Neuronal stem cell (in vitro differentiated cells): ENCODE measurements around the gene TOR1AIP1.

Source experiments
- DNase-seq: peaks from one replicate; pipeline ENCODE4 v3.0.0-alpha.2; 2013; ENCODE audit warnings: low spot score
- H2AFZ ChIP-seq: one replicate; pipeline ENCODE4 v1.6.1; 2013; ENCODE audit warnings: mild to moderate bottlenecking, low read length, inconsistent platforms
- H2AK5ac ChIP-seq: 2 replicates; pipeline ENCODE4 v1.6.1; 2013; ENCODE audit warnings: low read depth, mild to moderate bottlenecking, inconsistent platforms, low read length, moderate library complexity, mixed read lengths
- H2BK120ac ChIP-seq: 2 replicates; pipeline ENCODE4 v1.6.1; 2013; ENCODE audit warnings: low read depth, mild to moderate bottlenecking, inconsistent platforms, low read length, moderate library complexity, mixed read lengths
- H2BK12ac ChIP-seq: one replicate; pipeline ENCODE4 v1.6.1; 2013; ENCODE audit warnings: low read length, inconsistent platforms
- H2BK15ac ChIP-seq: 2 replicates; pipeline ENCODE4 v1.6.1; 2013; ENCODE audit warnings: mild to moderate bottlenecking, low read length, inconsistent platforms, mixed read lengths
- H2BK5ac ChIP-seq: one replicate; pipeline ENCODE4 v1.6.1; 2013; ENCODE audit warnings: inconsistent platforms, mild to moderate bottlenecking, low read length, moderate library complexity
- H3K14ac ChIP-seq: one replicate; pipeline ENCODE4 v1.6.1; 2013; ENCODE audit warnings: low read length, inconsistent platforms
- H3K18ac ChIP-seq: 2 replicates; pipeline ENCODE4 v1.6.1; 2013; ENCODE audit warnings: low read length, inconsistent platforms
- H3K23ac ChIP-seq: 2 replicates; pipeline ENCODE4 v1.6.1; 2013; ENCODE audit warnings: low read depth, mild to moderate bottlenecking, mixed read lengths, low read length, inconsistent platforms; ENCODE audit not compliant: poor library complexity
- H3K27ac ChIP-seq: replicated peaks from 3 replicates; pipeline ENCODE4 v1.5.1; 2013; ENCODE audit warnings: low read length, inconsistent platforms
- H3K27me3 ChIP-seq, 3 experiments: 2 replicates each; pipeline ENCODE4 v1.6.1; 2013; ENCODE audit warnings: low read length in 3 of 3, mild to moderate bottlenecking in 2 of 3, inconsistent platforms in 1 of 3, low read depth in 1 of 3, mixed read lengths in 1 of 3, moderate library complexity in 1 of 3; ENCODE audit not compliant: control insufficient read depth in 3 of 3, insufficient read depth in 3 of 3
- H3K36me3 ChIP-seq, 2 donors: replicated peaks in 1 of 2; 2 replicates each; pipeline ENCODE4 v1.6.1; 2013; ENCODE audit warnings: low read length in 2 of 2; ENCODE audit not compliant: control insufficient read depth in 2 of 2, insufficient read depth in 2 of 2
- H3K4ac ChIP-seq: 2 replicates; pipeline ENCODE4 v1.6.1; 2013; ENCODE audit warnings: inconsistent platforms, mild to moderate bottlenecking, low read length, moderate library complexity
- H3K4me1 ChIP-seq, 2 donors: 1 replicate in 1 of 2; 2 replicates in 1 of 2; pipeline ENCODE4 v1.6.1; 2013; ENCODE audit warnings: low read length in 2 of 2, low read depth in 1 of 2; ENCODE audit not compliant: control insufficient read depth in 2 of 2, insufficient read depth in 1 of 2
- H3K4me2 ChIP-seq: one replicate; pipeline ENCODE4 v1.6.1; 2013; ENCODE audit warnings: mild to moderate bottlenecking, low read length, inconsistent platforms; ENCODE audit not compliant: insufficient read depth, poor library complexity, severe bottlenecking
- H3K4me3 ChIP-seq, 2 donors: 2 replicates each; pipeline ENCODE4 v1.5.1; 2013; ENCODE audit warnings: low read length in 2 of 2, mild to moderate bottlenecking in 2 of 2, inconsistent platforms in 1 of 2, moderate library complexity in 1 of 2
- H3K79me1 ChIP-seq: one replicate; pipeline ENCODE4 v1.6.1; 2013; ENCODE audit warnings: low read depth, mild to moderate bottlenecking, inconsistent platforms, low read length, moderate library complexity
- H3K9ac ChIP-seq: one replicate; pipeline ENCODE4 v1.6.1; 2013; ENCODE audit warnings: mild to moderate bottlenecking, low read depth, low read length, inconsistent platforms; ENCODE audit not compliant: poor library complexity
- H3K9me3 ChIP-seq, 2 donors: replicated peaks in 1 of 2; 2 replicates each; pipeline versions ENCODE3 to v1.6.1; 2013; ENCODE audit warnings: low read length in 2 of 2, mild to moderate bottlenecking in 2 of 2, inconsistent platforms in 1 of 2, low read depth in 1 of 2, mixed read lengths in 1 of 2, moderate library complexity in 1 of 2; ENCODE audit not compliant: control insufficient read depth in 2 of 2, insufficient read depth in 1 of 2
- H4K8ac ChIP-seq: one replicate; pipeline ENCODE4 v1.6.1; 2013; ENCODE audit warnings: low read depth, mild to moderate bottlenecking, inconsistent platforms, low read length, moderate library complexity
- H4K91ac ChIP-seq: one replicate; pipeline ENCODE4 v1.6.1; 2013; ENCODE audit warnings: low read length, low read depth, mild to moderate bottlenecking, inconsistent platforms; ENCODE audit not compliant: poor library complexity
- WGBS, 2 donors: extraction: QIAGEN DNeasy Blood & Tissue Kit; methylation state at CpG; one replicate each; pipeline ENCODE4 v1.1.7; 2013; ENCODE audit warnings: missing lambda C conversion rate in 2 of 2, mixed read lengths in 1 of 2; ENCODE audit not compliant: insufficient read length in 2 of 2, insufficient replicate concordance in 1 of 2; ENCODE audit errors: extremely low coverage in 2 of 2; 5-methylcytosine and 5-hydroxymethylcytosine counted together

Gene TOR1AIP1

DNA sequence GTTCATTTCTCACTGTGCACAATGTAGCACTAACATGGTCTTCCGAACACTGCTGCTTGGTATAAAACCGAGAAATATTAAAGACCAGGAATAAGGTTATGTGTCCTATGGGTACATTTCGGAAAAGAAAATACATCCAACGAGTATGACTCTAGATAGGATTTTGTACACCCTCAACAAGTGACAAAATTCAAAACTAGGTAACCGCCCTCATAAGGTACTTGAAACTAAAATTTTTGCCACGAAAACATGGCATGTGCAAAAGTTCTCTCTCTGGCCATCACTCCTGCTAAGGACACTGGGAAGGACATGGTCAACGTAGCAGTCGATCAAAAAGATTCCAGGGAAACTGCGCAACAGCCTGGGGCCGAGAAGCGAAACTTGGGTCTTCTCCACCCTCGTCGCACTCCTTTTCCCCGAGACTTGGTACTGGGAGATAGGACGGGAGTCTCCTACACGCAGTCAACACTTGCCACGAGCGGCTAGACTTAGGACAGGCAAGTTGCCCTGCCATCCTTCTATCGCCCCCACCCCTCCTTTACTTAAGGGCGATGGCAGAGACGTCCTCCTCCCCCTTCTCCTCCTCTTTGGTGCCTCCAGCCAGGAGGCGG is 338 bp upstream of the TOR1AIP1 start:
- Histone ChIP-seq H3K23ac (peak overlapping the region; percentile 99), H3K27me3 (no peaks in the 10 kb centered on the region), H3K9me3 (no peaks in the 10 kb centered on the region), H3K18ac (peak overlapping the region; percentile 100), H3K36me3 (peaks cover 0 to 23% of the 10 kb centered on the region in 2 donors), H2AFZ (peak overlapping the region; percentile 86), H3K4me3 (peak overlapping the region; percentile 54 to 94), H2BK5ac (peak overlapping the region; percentile 95), H3K4me2 (peak overlapping the region; percentile 80), H4K8ac (peak overlapping the region; percentile 53), H3K9ac (peak overlapping the region; percentile 100), H3K14ac (peak overlapping the region; percentile 56), H3K27ac (peak overlapping the region; percentile 99), H2BK12ac (peak overlapping the region; percentile 22), H4K91ac (no peak overlapping the region), H3K4ac (no peak overlapping the region), H3K79me1 (no peaks in the 10 kb centered on the region), H2BK15ac (peak overlapping the region; percentile 32), H2AK5ac (peak overlapping the region; percentile 5), H2BK120ac (peak overlapping the region; percentile 81), H3K4me1 (peaks cover 3 to 7% of the 10 kb centered on the region in 2 donors)
- no peak for DNase-seq
- WGBS, 2 donors, result no CpG with 5 or more reads among the region's 22 CpGs

DNA sequence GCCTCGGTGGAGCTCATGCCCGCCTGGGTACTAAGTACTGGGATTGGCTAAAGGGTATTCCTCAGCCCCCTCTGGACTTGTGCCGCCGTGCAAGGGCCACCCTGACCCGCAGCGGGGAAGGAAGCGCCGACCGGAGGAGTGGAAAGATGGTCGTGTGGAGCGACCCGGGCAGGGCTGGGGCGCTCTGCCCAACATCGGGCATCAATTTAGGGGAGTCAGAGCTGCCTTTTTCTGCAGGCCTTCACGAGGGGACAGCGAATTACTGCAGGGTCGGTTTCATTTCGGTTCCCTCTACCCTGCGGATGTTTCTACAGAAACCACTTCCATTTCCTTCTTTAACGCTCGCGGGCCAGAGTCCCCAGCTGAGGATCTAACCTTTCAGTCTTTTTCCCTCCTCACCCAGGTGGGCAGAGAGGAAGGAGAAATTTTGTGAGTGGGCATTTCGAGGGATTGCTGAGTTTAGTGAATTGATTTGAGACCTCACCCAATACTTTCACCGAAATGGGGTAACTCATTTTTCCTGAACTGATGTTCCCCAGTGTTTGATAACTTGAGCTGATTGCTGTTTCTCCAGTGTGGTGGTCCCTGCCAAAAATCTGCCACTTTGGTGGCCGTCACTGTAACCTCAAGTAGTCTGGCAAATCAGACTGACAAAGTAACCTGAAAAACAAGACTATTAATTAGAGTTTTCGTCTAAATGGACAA is 1.1 kb downstream of the TOR1AIP1 start:
- peaks cover 0 to 7% of the 10 kb centered on the region in 2 donors for H3K4me1 ChIP-seq
- DNase-seq, result no peak
- no peak overlapping the region for H2AK5ac ChIP-seq
- peak overlapping the region; percentile 55 for H3K4me2 ChIP-seq
- peak overlapping the region; percentile 99 for H3K23ac ChIP-seq
- H2BK15ac ChIP-seq, result no peak overlapping the region
- peak overlapping the region; percentile 54 to 92 for H3K4me3 ChIP-seq
- H3K9me3 ChIP-seq, result no peaks in the 10 kb centered on the region
- H3K79me1 ChIP-seq, result no peaks in the 10 kb centered on the region
- H3K27me3 ChIP-seq, result no peaks in the 10 kb centered on the region
- H2BK12ac ChIP-seq, result no peak overlapping the region
- peak overlapping the region; percentile 86 for H2AFZ ChIP-seq
- H3K14ac ChIP-seq, result peak overlapping the region; percentile 57
- H3K27ac ChIP-seq, result peak overlapping the region; percentile 99
- WGBS, 2 donors, result no CpG with 5 or more reads among the region's 26 CpGs
- no peak overlapping the region for H4K91ac ChIP-seq
- H2BK120ac ChIP-seq, result no peak overlapping the region
- peak overlapping the region; percentile 69 for H2BK5ac ChIP-seq
- no peak overlapping the region for H3K4ac ChIP-seq
- H3K18ac ChIP-seq, result peak overlapping the region; percentile 98
- no peak overlapping the region for H4K8ac ChIP-seq
- peak overlapping the region; percentile 93 for H3K9ac ChIP-seq
- peaks cover 0 to 24% of the 10 kb centered on the region in 2 donors for H3K36me3 ChIP-seq

DNA sequence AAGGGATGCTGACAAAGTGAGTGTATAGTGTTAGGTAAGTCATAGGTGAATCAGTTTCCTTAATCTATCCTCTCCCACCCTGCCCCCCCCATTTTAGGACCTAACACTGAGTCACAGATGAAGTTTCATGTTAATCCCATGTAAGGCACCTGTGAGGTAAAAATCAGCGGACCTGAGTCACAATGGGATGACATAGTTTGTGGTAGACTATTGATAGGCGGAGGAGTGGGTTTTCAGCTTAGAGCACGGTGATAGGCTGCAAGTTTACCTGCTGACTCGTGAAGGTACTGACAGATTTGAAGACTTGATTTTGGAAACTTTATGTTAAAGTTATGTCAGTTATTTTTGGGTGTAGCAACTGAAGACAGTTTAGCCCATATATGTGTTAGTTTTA is 1.7 kb downstream of the TOR1AIP1 start:
- no peak overlapping the region for H3K14ac ChIP-seq
- H2BK15ac ChIP-seq, result no peak overlapping the region
- H3K4me3 ChIP-seq, result peak overlapping the region; percentile 54 to 92
- peak overlapping the region; percentile 99 for H3K27ac ChIP-seq
- no peak overlapping the region for H3K9ac ChIP-seq
- no peaks in the 10 kb centered on the region for H3K9me3 ChIP-seq
- no peak overlapping the region for H2BK5ac ChIP-seq
- no peak overlapping the region for H2BK12ac ChIP-seq
- WGBS, 2 donors, result no CpG with 5 or more reads among the region's 4 CpGs
- H3K36me3 ChIP-seq, result peaks cover 0 to 26% of the 10 kb centered on the region in 2 donors
- no peak for DNase-seq
- peaks cover 0 to 7% of the 10 kb centered on the region in 2 donors for H3K4me1 ChIP-seq
- H3K23ac ChIP-seq, result no peak overlapping the region
- H2AK5ac ChIP-seq, result no peak overlapping the region
- H3K4me2 ChIP-seq, result peak overlapping the region; percentile 55
- no peak overlapping the region for H2BK120ac ChIP-seq
- H3K18ac ChIP-seq, result no peak overlapping the region
- H4K91ac ChIP-seq, result no peak overlapping the region
- no peak overlapping the region for H3K4ac ChIP-seq
- no peaks in the 10 kb centered on the region for H3K79me1 ChIP-seq
- H2AFZ ChIP-seq, result peak overlapping the region; percentile 86
- H3K27me3 ChIP-seq, result no peaks in the 10 kb centered on the region
- no peak overlapping the region for H4K8ac ChIP-seq

DNA sequence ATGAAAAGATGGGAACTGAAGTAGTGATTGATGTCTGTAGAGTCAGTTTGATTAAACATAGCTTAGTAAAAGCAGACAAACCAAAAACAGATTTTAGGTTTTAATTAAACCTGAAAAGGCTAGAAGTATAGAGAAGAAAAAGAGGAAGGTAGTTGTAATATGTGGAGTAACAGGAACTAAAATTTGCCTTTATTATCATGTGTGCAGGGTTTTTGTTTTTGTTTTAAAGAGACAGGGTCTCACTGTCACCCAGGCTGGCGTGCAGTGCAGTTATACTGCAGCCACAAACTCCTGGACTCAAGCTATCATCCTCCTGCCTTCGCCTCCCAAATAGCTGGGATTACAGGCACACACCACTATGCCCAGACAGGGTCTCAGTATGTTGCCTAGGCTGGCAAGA is 6.0 kb downstream of the TOR1AIP1 start:
- no peak overlapping the region for H2BK5ac ChIP-seq
- H4K91ac ChIP-seq, result no peak overlapping the region
- H2BK120ac ChIP-seq, result no peak overlapping the region
- no peak overlapping the region for H3K23ac ChIP-seq
- H2BK12ac ChIP-seq, result no peak overlapping the region
- H3K4me1 ChIP-seq, result peaks cover 0 to 7% of the 10 kb centered on the region in 2 donors
- H3K4me2 ChIP-seq, result no peak overlapping the region
- H3K14ac ChIP-seq, result no peak overlapping the region
- H3K27me3 ChIP-seq, result no peaks in the 10 kb centered on the region
- H3K27ac ChIP-seq, result no peak overlapping the region
- H2AK5ac ChIP-seq, result no peak overlapping the region
- no peaks in the 10 kb centered on the region for H3K79me1 ChIP-seq
- no CpG with 5 or more reads among the region's 2 CpGs for WGBS, 2 donors
- no peak overlapping the region for H3K18ac ChIP-seq
- no peak overlapping the region for H2AFZ ChIP-seq
- H3K9me3 ChIP-seq, result no peaks in the 10 kb centered on the region
- H3K9ac ChIP-seq, result no peak overlapping the region
- no peak for DNase-seq
- H3K36me3 ChIP-seq, result peaks cover 8 to 62% of the 10 kb centered on the region in 2 donors
- H3K4ac ChIP-seq, result no peak overlapping the region
- no peak overlapping the region for H3K4me3 ChIP-seq
- no peak overlapping the region for H2BK15ac ChIP-seq
- H4K8ac ChIP-seq, result no peak overlapping the region
